ENCODE data around the gene ACER2.

Gene ACER2

GRCh38 chr9:19493174-19493811 lies 84.5 kb downstream of the ACER2 start:
- TF ChIP-seq CTCF (IDR thresholded peaks at IDR 0.05; ENCODE audit: insufficient read depth, missing control alignments): peak; percentile 82
- FAIRE-seq (no peak), DNase-seq (ENCODE audit: insufficient read length, low spot score) (peak; percentile 51)

- FAIRE-seq (no peak), DNase-seq (ENCODE audit: insufficient read length, low spot score) (no peak)
- TF ChIP-seq CTCF (IDR thresholded peaks at IDR 0.05; ENCODE audit: insufficient read depth, missing control alignments): no peak
Observed at GRCh38 chr9:19493876-19494275, 85.1 kb downstream of the ACER2 start.

GRCh38 chr9:19495186-19496028 lies 86.6 kb downstream of the ACER2 start:
- TF ChIP-seq CTCF (IDR thresholded peaks at IDR 0.05; ENCODE audit: insufficient read depth, missing control alignments): no peak
- FAIRE-seq (no peak), DNase-seq (ENCODE audit: insufficient read length, low spot score) (no peak)

- TF ChIP-seq CTCF (IDR thresholded peaks at IDR 0.05; ENCODE audit: insufficient read depth, missing control alignments): no peak
- DNase-seq (ENCODE audit: insufficient read length, low spot score) (no peak), FAIRE-seq (no peak)
Observed at GRCh38 chr9:19496321-19497050, 87.7 kb downstream of the ACER2 start.

GRCh38 chr9:19497276-19497675 lies 88.5 kb downstream of the ACER2 start:
- no peak for TF ChIP-seq CTCF (IDR thresholded peaks at IDR 0.05; ENCODE audit: insufficient read depth, missing control alignments)
- DNase-seq (ENCODE audit: insufficient read length, low spot score): no peak
- FAIRE-seq: no peak

GRCh38 chr9:19498015-19498414 lies 89.2 kb downstream of the ACER2 start:
- TF ChIP-seq CTCF (IDR thresholded peaks at IDR 0.05; ENCODE audit: insufficient read depth, missing control alignments): no peak
- FAIRE-seq (no peak), DNase-seq (ENCODE audit: insufficient read length, low spot score) (no peak)

All from D721Med (cell line).